A549 (cell line): Measurements from ENCODE around the gene GRIA1.

Experiments
- KDM1A ChIP-seq: fragments of 200-600 bp; sonication (generic); IDR thresholded peaks from 2 replicates; pipeline ENCODE4 v1.6.1; 2016; ENCODE audit warnings: low read depth, mild to moderate bottlenecking
- SMC3 ChIP-seq: fragments of >200 bp; sonication (Bioruptor Twin); formaldehyde crosslinking; IDR thresholded peaks from 3 replicates; pipeline ENCODE4 v1.6.1; 2018; ENCODE audit warnings: inconsistent platforms

DNA sequence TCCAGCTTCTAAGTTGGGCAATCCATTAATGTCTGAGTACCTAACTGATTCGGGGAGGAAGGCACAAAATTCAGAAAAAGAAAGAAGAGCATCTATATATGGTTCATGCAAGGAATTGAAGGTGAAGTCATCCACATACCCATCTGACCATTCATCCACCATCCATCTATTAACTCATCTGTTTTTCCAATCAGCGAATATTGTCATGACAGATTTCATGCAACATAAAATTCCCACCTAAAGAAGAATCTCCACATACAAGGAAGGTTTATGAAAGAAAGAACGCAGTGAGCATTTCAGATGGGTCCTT lies 164.7 kb downstream of the GRIA1 start:
- TF ChIP-seq SMC3: no peak
- no peak for TF ChIP-seq KDM1A
